Measurements from ENCODE around the gene HOXB9. TPM values are rescaled to one million over a fixed set of nuclear protein-coding genes. Genes with fewer than 3 reads are reported as not detected.
A peak's percentile ranks its signal among the peaks of the same experiment; 100 is the strongest.

The HOXB9 gene
- total RNA-seq, 1 experiment from 2014 or later: not detected

DNA sequence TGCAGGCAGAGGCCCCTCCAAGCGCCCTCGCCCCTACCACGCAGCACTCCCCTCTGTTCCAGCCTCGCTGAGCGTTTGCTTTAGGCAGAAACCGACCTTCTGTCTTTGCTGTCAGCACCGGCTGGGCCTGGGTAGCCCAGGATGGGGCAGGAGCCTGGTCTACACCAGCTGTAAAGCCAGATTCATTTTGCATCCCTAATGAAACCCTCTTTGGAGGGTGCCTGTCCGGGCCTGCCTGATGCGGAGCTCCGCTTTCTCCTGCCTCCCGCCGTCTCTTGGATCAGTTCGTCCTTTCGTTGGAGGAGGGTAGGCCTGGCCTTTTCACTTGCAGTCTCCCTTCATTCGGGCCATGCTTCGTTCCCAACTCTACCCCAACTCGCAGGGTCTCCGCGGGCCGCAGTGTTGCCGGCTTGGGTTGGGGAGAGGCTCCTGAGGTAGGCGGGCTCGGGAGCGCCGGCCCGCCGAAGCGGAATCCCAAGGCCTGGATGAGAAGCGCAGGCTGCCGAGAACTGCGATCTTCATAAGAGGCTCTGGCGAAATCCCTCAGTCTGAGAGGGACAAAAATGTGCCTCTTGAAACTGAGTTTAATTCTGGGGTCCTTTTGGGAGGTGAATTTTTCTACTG lies 6.2 kb downstream of the HOXB9 start:
- no peak overlapping the region for H2AFZ ChIP-seq (ENCODE audit: low read length)
- H3T11ph ChIP-seq (ENCODE audit: low read length): no peak overlapping the region
- H3K4me3 Mint-ChIP-seq: no peak overlapping the region
- no peak overlapping the region for H3K27ac ChIP-seq (ENCODE audit: insufficient read length, low read depth, low read length)
- H3K14ac ChIP-seq (ENCODE audit: insufficient read depth, low read length): no peak overlapping the region; the same call in 1 of the 2 replicates
- H3K9me3 Mint-ChIP-seq: peaks cover 3 to 29% of the 10 kb centered on the region in 2 experiments; a peak in 3 of 5 replicates
- H2BK5ac ChIP-seq (ENCODE audit: insufficient read length, low read length): no peak overlapping the region
- H4K91ac ChIP-seq (ENCODE audit: insufficient read length, low read depth, low read length): no peak overlapping the region
- no peak overlapping the region for H3K27ac Mint-ChIP-seq
- H3K9me3 ChIP-seq (ENCODE audit: control insufficient read depth, low read depth, low read length): no peaks in the 10 kb centered on the region
- H4K5ac ChIP-seq (ENCODE audit: insufficient read length, low read depth, low read length): no peak overlapping the region
- TF ChIP-seq, protein P1, sequence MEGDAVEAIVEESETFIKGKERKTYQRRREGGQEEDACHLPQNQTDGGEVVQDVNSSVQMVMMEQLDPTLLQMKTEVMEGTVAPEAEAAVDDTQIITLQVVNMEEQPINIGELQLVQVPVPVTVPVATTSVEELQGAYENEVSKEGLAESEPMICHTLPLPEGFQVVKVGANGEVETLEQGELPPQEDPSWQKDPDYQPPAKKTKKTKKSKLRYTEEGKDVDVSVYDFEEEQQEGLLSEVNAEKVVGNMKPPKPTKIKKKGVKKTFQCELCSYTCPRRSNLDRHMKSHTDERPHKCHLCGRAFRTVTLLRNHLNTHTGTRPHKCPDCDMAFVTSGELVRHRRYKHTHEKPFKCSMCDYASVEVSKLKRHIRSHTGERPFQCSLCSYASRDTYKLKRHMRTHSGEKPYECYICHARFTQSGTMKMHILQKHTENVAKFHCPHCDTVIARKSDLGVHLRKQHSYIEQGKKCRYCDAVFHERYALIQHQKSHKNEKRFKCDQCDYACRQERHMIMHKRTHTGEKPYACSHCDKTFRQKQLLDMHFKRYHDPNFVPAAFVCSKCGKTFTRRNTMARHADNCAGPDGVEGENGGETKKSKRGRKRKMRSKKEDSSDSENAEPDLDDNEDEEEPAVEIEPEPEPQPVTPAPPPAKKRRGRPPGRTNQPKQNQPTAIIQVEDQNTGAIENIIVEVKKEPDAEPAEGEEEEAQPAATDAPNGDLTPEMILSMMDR (conservative IDR thresholded peaks at IDR 0.05): no peak
- H3K27me3 ChIP-seq (ENCODE audit: insufficient read depth, low read length): peaks cover 99% of the 10 kb centered on the region
- H3K4me2 ChIP-seq (ENCODE audit: insufficient read depth, insufficient read length, low read length): no peak overlapping the region
- no peaks in the 10 kb centered on the region for H3K79me1 ChIP-seq (ENCODE audit: insufficient read depth, low read depth, low read length, poor library complexity, severe bottlenecking)
- peaks cover 2% of the 10 kb centered on the region for H3K23me2 ChIP-seq (ENCODE audit: insufficient read length, low read depth, low read length, poor library complexity, severe bottlenecking)
- H4K8ac ChIP-seq (replicated peaks; ENCODE audit: insufficient read length, low read depth, low read length): no peak overlapping the region
- H2BK12ac ChIP-seq (ENCODE audit: insufficient read length, low read depth, low read length): no peak overlapping the region
- no peaks in the 10 kb centered on the region for H3K4me1 ChIP-seq (ENCODE audit: insufficient read depth, low read length)
- no peak overlapping the region for H3K56ac ChIP-seq (ENCODE audit: insufficient read length, low read depth, low read length)
- H2BK20ac ChIP-seq (ENCODE audit: low read depth, low read length, poor library complexity, severe bottlenecking): no peak overlapping the region
- H3K79me2 ChIP-seq (ENCODE audit: insufficient read depth, low read length): no peaks in the 10 kb centered on the region
- no peak overlapping the region for H3K23ac ChIP-seq (ENCODE audit: insufficient read length, low read depth, low read length)
- peak; percentile 67 for DNase-seq
- no CpG with 5 or more reads among the region's 32 CpGs for WGBS (ENCODE audit: extremely low coverage, insufficient read length, low lambda C conversion rate)
- peaks cover 0 to 2% (median 0%) of the 10 kb centered on the region in 3 experiments; a peak in 1 of 7 replicates for H3K36me3 Mint-ChIP-seq (ENCODE audit: insufficient read depth in 1 of 3, low read depth in 3 of 3)
- peaks cover 0 to 14% of the 10 kb centered on the region in 2 experiments; a peak in 2 of 4 replicates for H3K4me1 Mint-ChIP-seq
- no peak overlapping the region for H3K4ac ChIP-seq (ENCODE audit: low read depth, low read length)
- peaks cover 100% of the 10 kb centered on the region for H3K27me3 Mint-ChIP-seq (ENCODE audit: low read depth)
- no peak overlapping the region for H2BK15ac ChIP-seq (ENCODE audit: low read depth, low read length)
- H2BK120ac ChIP-seq (ENCODE audit: low read depth, low read length, poor library complexity, severe bottlenecking): no peak overlapping the region
- no peak overlapping the region for H3K18ac ChIP-seq (ENCODE audit: insufficient read length, low read depth, low read length)
- H2AK5ac ChIP-seq (ENCODE audit: insufficient read length, low read length): no peak overlapping the region
- H4K20me1 ChIP-seq (ENCODE audit: control insufficient read depth, insufficient read depth, insufficient read length): no peaks in the 10 kb centered on the region
- no peak overlapping the region for H3K9ac ChIP-seq (ENCODE audit: extremely low read depth, insufficient read length, low read length)

All from H9 (cell line).